ENCODE data around the gene PRIM2. TPM values are rescaled to one million over a fixed set of nuclear protein-coding genes. Genes with fewer than 3 reads are reported as not detected.
A peak's percentile ranks its signal among the peaks of the same experiment; 100 is the strongest.

The PRIM2 gene
- total and polyA plus RNA-seq, 9 of the 15 experiments (the other 6 are each of a cell fraction or from before 2014, with no cell fraction given), result 19.8 to 57.5 (median 33.4) TPM

GRCh38 chr6:57317060-57317943, at the start of gene PRIM2 (continued):
- TF ChIP-seq AFF1 (IDR thresholded peaks at IDR 0.05; ENCODE audit: low read depth in 1 of 2, partially characterized antibody in 2 of 2), result peak in 1 of 2 experiments; percentile 34
- TF ChIP-seq DIDO1 (tag; IDR thresholded peaks at IDR 0.05; ENCODE audit: low read depth), result peak; percentile 76
- TF ChIP-seq PKNOX1 (IDR thresholded peaks at IDR 0.05), result peak; percentile 34
- 0 out of 4 replicates have a peak, but pooled peaks of 1 of the 2 experiments have one; percentile 64 for TF ChIP-seq ARNT (IDR thresholded peaks at IDR 0.05)
- peak; percentile 89 for TF ChIP-seq POLR2A (conservative IDR thresholded peaks at IDR 0.05)
